OCI-LY7 (cell line): ENCODE data around the gene SPTB. TPM values are rescaled to one million over a fixed set of nuclear protein-coding genes. Genes with fewer than 3 reads are reported as not detected.

Experiments
- BruUV-seq: library from RNA; stranded (reverse); fragments of 400-500 nt; replicated peaks from 2 replicates; lab custom pipeline; 2021; lab: Mats Ljungman, UMichigan
- CTCF ChIA-PET: fragments of 300-600 bp; sonication (Branson Sonifier 250); formaldehyde crosslinking; loops from one replicate; lab custom pipeline; 2022; ENCODE audit warnings: antibody characterized with exemption; ENCODE audit not compliant: unreplicated experiment; lab: Charles Lee
- POLR2A ChIA-PET: fragments of 300-600 bp; sonication (Branson Sonifier 250); formaldehyde crosslinking; loops from one replicate; lab custom pipeline; 2022; ENCODE audit warnings: antibody characterized with exemption; lab: Charles Lee
- DNase-seq: peaks from one replicate; pipeline ENCODE4 v3.0.0-alpha.2; 2015; ENCODE audit warnings: low spot score
- H2AFZ ChIP-seq: fragments of 200-600 bp; sonication (generic), shearing (Covaris generic); 2 replicates; pipeline ENCODE4 v1.6.1; 2014; ENCODE audit warnings: mild to moderate bottlenecking, antibody characterized with exemption, low read length, moderate library complexity
- H3K27ac ChIP-seq: fragments of 200-600 bp; sonication (generic); 2 replicates; pipeline ENCODE4 v1.5.1; 2014; ENCODE audit warnings: mixed run types, low read depth, mild to moderate bottlenecking, moderate library complexity, low read length, inconsistent platforms; ENCODE audit not compliant: poor library complexity, severe bottlenecking
- H3K36me3 ChIP-seq: fragments of 200-600 bp; sonication (generic); 2 replicates; pipeline ENCODE4 v1.6.1; 2014; ENCODE audit warnings: mild to moderate bottlenecking, antibody characterized with exemption, low read length, moderate library complexity, mixed read lengths; ENCODE audit not compliant: insufficient read depth
- H3K4me1 ChIP-seq: fragments of 200-600 bp; sonication (generic); 2 replicates; pipeline ENCODE4 v1.5.1; 2014; ENCODE audit warnings: mild to moderate bottlenecking, low read length; ENCODE audit not compliant: insufficient read depth, poor library complexity, severe bottlenecking
- H3K4me2 ChIP-seq: fragments of 200-600 bp; sonication (generic); 2 replicates; pipeline ENCODE4 v1.6.1; 2014; ENCODE audit warnings: mild to moderate bottlenecking, low read length
- H3K4me3 ChIP-seq: fragments of 200-600 bp; sonication (generic); 2 replicates; pipeline ENCODE4 v1.5.1; 2014; ENCODE audit warnings: mild to moderate bottlenecking, low read depth, low read length; ENCODE audit not compliant: poor library complexity, severe bottlenecking
- H3K79me2 ChIP-seq: fragments of 200-600 bp; sonication (generic); 2 replicates; pipeline ENCODE4 v1.6.1; 2016; ENCODE audit warnings: low read depth, mild to moderate bottlenecking, low read length, moderate library complexity, mixed read lengths; ENCODE audit not compliant: insufficient read depth
- H3K9me2 ChIP-seq: fragments of 200-600 bp; sonication (generic); 2 replicates; pipeline ENCODE4 v1.6.1; 2016; ENCODE audit warnings: mild to moderate bottlenecking, low read length, mixed read lengths; ENCODE audit not compliant: insufficient read depth
- H3K9me3 ChIP-seq: fragments of 200-600 bp; sonication (generic); 2 replicates; pipeline ENCODE4 v1.6.1; 2014; ENCODE audit warnings: mild to moderate bottlenecking, mixed run types, low read length, mixed read lengths
- H4K20me1 ChIP-seq: fragments of 200-600 bp; sonication (generic); 2 replicates; pipeline ENCODE4 v1.6.1; 2014; ENCODE audit warnings: mild to moderate bottlenecking, antibody characterized with exemption, low read length, moderate library complexity, mixed read lengths; ENCODE audit not compliant: insufficient read depth
- EZH2phosphoT487 ChIP-seq: fragments of 200-600 bp; sonication (generic); IDR thresholded peaks from 2 replicates; pipeline ENCODE4 v1.6.1; 2018; ENCODE audit warnings: low read depth, borderline replicate concordance, mild to moderate bottlenecking, mixed run types, antibody characterized with exemption, low read length, moderate library complexity, mixed read lengths
- intact Hi-C: fragments of 100-400 bp; cut with micrococcal nuclease; formaldehyde crosslinking; loops from one replicate; pipeline ENCODE4 v1.10.0; 2022; ENCODE audit not compliant: unreplicated experiment
- total RNA-seq, 2 experiments: library from RNA; depleted of rRNA in 1 of 2; stranded (reverse); fragments of >200 nt in 1 of 2; shearing (Covaris generic) in 1 of 2; gene quantifications; 2 replicates each; pipeline ENCODE4 v1.2.3, GENCODE V29; 2014 to 2022
- TF ChIP-seq, protein P1 (sequence below): fragments of 200-600 bp; sonication (generic); conservative IDR thresholded peaks from 2 replicates; pipeline ENCODE4 v1.5.1; 2014; ENCODE audit warnings: mild to moderate bottlenecking, antibody characterized with exemption, low read length, moderate library complexity, mixed read lengths

SPTB gene
- total RNA-seq, 2 experiments from 2014 or later = not detected

DNA sequence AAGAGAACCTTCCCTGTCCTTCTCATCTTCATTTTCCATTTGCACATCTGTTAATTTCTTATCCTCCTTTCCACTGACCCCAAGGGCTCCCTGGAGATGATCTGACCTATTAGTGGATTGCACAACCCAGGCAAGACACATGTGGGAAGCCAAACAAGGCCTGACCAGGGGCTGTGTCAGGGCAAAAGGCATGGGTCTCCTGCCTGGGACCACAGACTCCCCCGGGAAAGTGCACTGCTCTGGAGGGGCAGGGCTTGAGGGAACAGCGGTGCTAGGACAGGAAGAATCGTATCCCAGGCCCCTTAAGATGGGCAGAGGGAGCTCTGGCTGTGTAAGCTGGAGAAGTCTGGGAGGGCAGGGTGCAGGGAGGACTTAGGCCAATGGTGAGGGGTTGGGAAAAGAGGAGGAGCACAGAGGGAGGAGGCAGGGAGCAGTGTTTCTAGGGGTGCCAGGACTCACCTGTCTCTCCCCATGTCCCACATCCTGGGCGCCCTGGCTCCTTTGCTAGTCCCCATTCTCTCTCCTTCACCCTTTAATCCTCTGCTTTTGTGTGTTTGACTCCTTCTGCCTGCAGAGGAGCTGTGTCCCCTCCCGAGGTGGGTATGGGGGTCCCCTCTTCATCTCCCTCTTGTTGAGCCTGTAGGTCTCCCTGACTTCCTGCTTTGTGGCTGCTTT is 150.2 kb downstream of the SPTB start:
- Histone ChIP-seq H2AFZ (no peak overlapping the region), H3K4me2 (no peak overlapping the region), H3K9me3 (no peaks in the 10 kb centered on the region), H3K79me2 (no peaks in the 10 kb centered on the region), H3K27ac (no peak overlapping the region), H3K9me2 (no peaks in the 10 kb centered on the region), H4K20me1 (no peaks in the 10 kb centered on the region), H3K4me1 (no peaks in the 10 kb centered on the region), H3K36me3 (no peaks in the 10 kb centered on the region), H3K4me3 (no peak overlapping the region)
- ChIA-PET CTCF (no interaction called here), POLR2A (no interaction called here)
- no peak for DNase-seq
- intact Hi-C loops = no loop called here
- TF ChIP-seq, protein P1, sequence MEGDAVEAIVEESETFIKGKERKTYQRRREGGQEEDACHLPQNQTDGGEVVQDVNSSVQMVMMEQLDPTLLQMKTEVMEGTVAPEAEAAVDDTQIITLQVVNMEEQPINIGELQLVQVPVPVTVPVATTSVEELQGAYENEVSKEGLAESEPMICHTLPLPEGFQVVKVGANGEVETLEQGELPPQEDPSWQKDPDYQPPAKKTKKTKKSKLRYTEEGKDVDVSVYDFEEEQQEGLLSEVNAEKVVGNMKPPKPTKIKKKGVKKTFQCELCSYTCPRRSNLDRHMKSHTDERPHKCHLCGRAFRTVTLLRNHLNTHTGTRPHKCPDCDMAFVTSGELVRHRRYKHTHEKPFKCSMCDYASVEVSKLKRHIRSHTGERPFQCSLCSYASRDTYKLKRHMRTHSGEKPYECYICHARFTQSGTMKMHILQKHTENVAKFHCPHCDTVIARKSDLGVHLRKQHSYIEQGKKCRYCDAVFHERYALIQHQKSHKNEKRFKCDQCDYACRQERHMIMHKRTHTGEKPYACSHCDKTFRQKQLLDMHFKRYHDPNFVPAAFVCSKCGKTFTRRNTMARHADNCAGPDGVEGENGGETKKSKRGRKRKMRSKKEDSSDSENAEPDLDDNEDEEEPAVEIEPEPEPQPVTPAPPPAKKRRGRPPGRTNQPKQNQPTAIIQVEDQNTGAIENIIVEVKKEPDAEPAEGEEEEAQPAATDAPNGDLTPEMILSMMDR = no peak
- no peak for TF ChIP-seq EZH2phosphoT487
- BruUV-seq = no TSS peak

DNA sequence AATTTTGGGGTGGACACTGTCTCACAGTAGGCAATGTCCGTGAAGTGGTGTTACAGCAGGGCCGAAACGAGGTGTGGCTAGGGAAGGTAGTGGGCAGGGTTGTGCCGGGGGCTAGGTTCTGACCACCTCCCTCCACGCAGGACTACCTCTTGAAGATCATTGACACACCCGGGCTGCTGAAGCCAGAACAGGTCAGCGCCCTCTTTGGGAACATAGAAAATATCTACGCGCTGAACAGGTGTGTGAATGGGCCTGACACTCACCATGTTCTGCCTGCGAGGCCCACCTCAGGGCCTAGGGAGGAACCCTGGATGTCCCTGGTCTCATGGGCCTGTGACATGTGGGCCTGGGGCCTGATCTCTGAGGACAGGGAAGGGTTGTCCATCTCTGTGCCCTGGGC is 150.9 kb downstream of the SPTB start:
- Histone ChIP-seq H3K79me2 (no peaks in the 10 kb centered on the region), H3K27ac (no peak overlapping the region), H2AFZ (no peak overlapping the region), H3K4me2 (no peak overlapping the region), H3K9me2 (no peaks in the 10 kb centered on the region), H3K4me3 (no peak overlapping the region), H3K36me3 (no peaks in the 10 kb centered on the region), H4K20me1 (no peaks in the 10 kb centered on the region), H3K9me3 (no peaks in the 10 kb centered on the region), H3K4me1 (no peaks in the 10 kb centered on the region)
- no peak for DNase-seq
- ChIA-PET CTCF (no interaction called here), POLR2A (no interaction called here)
- intact Hi-C loops = no loop called here
- TF ChIP-seq, protein P1 = no peak
- TF ChIP-seq EZH2phosphoT487 = no peak
- no TSS peak for BruUV-seq

DNA sequence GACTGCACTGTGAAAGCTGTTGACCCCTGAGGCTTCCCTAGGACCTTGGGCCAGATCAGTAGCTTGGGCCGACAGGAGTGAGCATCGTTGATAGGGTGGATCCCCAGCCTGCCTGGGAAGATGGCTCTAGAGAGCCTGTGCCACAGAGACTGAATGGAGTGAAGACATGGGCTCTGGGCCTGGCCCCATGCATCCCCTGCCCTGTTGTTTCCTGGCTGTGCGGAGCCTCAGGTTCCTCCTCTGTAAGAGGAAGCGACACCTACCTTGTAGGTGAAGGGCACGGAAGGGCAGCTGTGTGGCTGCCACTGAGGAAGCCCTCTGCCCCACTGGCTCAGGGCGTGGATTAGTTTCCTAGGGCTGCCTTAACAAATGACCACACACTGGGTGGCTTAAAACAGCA is 151.6 kb downstream of the SPTB start:
- H3K9me2 ChIP-seq = no peaks in the 10 kb centered on the region
- no peak for DNase-seq
- no peak overlapping the region for H3K4me2 ChIP-seq
- intact Hi-C loops = no loop called here
- H3K4me1 ChIP-seq = no peaks in the 10 kb centered on the region
- no peak overlapping the region for H2AFZ ChIP-seq
- ChIA-PET POLR2A (no interaction called here), CTCF (no interaction called here)
- H3K27ac ChIP-seq = no peak overlapping the region
- no TSS peak for BruUV-seq
- no peaks in the 10 kb centered on the region for H4K20me1 ChIP-seq
- H3K79me2 ChIP-seq = no peaks in the 10 kb centered on the region
- no peak overlapping the region for H3K4me3 ChIP-seq
- H3K36me3 ChIP-seq = no peaks in the 10 kb centered on the region
- TF ChIP-seq, protein P1 = no peak
- TF ChIP-seq EZH2phosphoT487 = no peak
- H3K9me3 ChIP-seq = no peaks in the 10 kb centered on the region
